Heart left ventricle (tissue), 13 donors: ENCODE data around the gene FBXO31.

Source experiments
- POLR2A ChIP-seq, 2 donors: fragments of 450-650 bp; IDR thresholded peaks; one replicate each; pipeline ENCODE4 v1.6.1; 2017; ENCODE audit warnings: antibody characterized with exemption in 2 of 2, mild to moderate bottlenecking in 2 of 2, moderate library complexity in 2 of 2
- TF ChIP-seq, protein P1 (sequence below), 12 donors: fragments of 200-600 bp; sonication (generic) in 4 of 12; IDR thresholded peaks; one replicate each; pipeline versions ENCODE4 v1.5.0 to v1.8.0; 2018 to 2022; ENCODE audit warnings: antibody characterized with exemption in 12 of 12, mild to moderate bottlenecking in 5 of 12
- donor health status: ischemic (EF 13 %, LVEDD 7.1; RV severe dilation, severe dysfunction).
- donor health status: DM: no; HTN: yes; CAD: no.
- donor health status: DM: no; HTN: no; CAD: no.
- donor health status: ischemic (EF 25% LVEDD 6.9; RV normal size, moderate dysfunction).
- donor health status: ischemic (EF 25% LVEDD 5.7; RV mildly dilated, moderate dysfunction).
- donor health status: ischemic (EF 35%, LVEDD 5.7; RV mildly dilated, moderate dysfunction).
- donor health status: nonischemic (EF 11% LVEDD 7.7; RV severe dilation, severe dysfunction).
- donor health status: DM: yes; HTN: yes; CAD: no.
- donor health status: PGD.
- donor health status: ischemic (EF 29% LVEDD 5.4; RV normal size, mild dysfunction).
- donor health status: nonischemic (EF 23%, LVEDD 6.1; RV moderate dilation, normal function).

DNA sequence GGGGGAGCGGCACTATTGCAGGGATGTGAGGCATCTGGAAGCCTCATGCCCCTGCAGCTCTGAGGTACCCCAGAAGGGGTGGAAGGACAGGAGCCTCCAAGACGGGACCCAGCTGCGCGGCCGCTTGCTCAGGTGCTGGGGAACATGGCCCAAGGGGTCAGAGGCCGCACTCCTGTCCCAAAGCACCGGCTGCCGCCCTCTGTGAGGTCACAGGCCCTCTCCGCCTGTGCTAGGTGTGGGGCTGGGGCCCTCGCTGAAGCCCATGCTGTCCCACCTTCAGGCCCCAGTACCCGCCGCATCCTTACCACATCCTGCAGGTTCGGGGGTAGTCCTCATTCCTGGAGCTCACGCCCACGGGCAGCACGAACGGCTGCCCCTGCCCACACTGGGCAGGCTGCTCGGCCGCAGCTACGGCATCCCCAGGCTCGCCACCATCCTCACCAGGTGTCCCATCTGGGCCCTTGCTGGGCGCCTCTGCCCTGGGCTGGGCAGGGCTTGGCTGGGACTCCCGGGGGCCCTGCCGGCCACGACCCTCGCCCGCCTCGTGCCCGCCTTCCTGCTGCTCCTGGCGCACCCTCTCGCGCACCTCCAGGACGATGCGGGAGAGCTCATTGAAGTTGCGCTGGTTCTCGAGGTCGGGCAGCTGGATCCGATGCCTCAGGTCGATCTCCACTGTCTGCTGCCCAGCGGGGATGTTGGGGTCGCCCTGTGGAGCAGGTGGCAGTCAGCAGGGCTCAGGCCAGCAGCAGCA lies 49.8 kb downstream of the FBXO31 start:
- TF ChIP-seq, protein P1, sequence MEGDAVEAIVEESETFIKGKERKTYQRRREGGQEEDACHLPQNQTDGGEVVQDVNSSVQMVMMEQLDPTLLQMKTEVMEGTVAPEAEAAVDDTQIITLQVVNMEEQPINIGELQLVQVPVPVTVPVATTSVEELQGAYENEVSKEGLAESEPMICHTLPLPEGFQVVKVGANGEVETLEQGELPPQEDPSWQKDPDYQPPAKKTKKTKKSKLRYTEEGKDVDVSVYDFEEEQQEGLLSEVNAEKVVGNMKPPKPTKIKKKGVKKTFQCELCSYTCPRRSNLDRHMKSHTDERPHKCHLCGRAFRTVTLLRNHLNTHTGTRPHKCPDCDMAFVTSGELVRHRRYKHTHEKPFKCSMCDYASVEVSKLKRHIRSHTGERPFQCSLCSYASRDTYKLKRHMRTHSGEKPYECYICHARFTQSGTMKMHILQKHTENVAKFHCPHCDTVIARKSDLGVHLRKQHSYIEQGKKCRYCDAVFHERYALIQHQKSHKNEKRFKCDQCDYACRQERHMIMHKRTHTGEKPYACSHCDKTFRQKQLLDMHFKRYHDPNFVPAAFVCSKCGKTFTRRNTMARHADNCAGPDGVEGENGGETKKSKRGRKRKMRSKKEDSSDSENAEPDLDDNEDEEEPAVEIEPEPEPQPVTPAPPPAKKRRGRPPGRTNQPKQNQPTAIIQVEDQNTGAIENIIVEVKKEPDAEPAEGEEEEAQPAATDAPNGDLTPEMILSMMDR (IDR thresholded peaks at IDR 0.05), result no peak
- no peak for TF ChIP-seq POLR2A (IDR thresholded peaks at IDR 0.05)
